ENCODE data around the gene AFG3L2. TPM values are rescaled to one million over a fixed set of nuclear protein-coding genes. Genes with fewer than 3 reads are reported as not detected.

Gene AFG3L2
- total RNA-seq, 1 donor from 2014 or later: 50.2 TPM

- no peak for TF ChIP-seq CTCF (IDR thresholded peaks at IDR 0.05; ENCODE audit: insufficient read depth, low read length, poor library complexity, severe bottlenecking)
- Histone ChIP-seq H3K4me3 (ENCODE audit: low read depth, low read length) (no peak overlapping the region), H3K27me3 (ENCODE audit: control insufficient read depth, insufficient read depth, low read length) (no peaks in the 10 kb centered on the region), H3K36me3 (ENCODE audit: control insufficient read depth, insufficient read depth, low read length) (no peaks in the 10 kb centered on the region)
- peak; percentile 18 for DNase-seq (ENCODE audit: low read depth)
These were observed 40.8 kb downstream of the AFG3L2 start for GRCh38 chr18:12336171-12336613.

GRCh38 chr18:12335503-12335902, 41.5 kb downstream of the AFG3L2 start:
- Histone ChIP-seq H3K4me3 (ENCODE audit: low read depth, low read length) (no peak overlapping the region), H3K27me3 (ENCODE audit: control insufficient read depth, insufficient read depth, low read length) (no peaks in the 10 kb centered on the region), H3K36me3 (ENCODE audit: control insufficient read depth, insufficient read depth, low read length) (no peaks in the 10 kb centered on the region)
- no peak for TF ChIP-seq CTCF (IDR thresholded peaks at IDR 0.05; ENCODE audit: insufficient read depth, low read length, poor library complexity, severe bottlenecking)
- no peak for DNase-seq (ENCODE audit: low read depth)

- no peaks in the 10 kb centered on the region for H3K27me3 ChIP-seq (ENCODE audit: control insufficient read depth, insufficient read depth, low read length)
- no peak for DNase-seq (ENCODE audit: low read depth)
- H3K36me3 ChIP-seq (ENCODE audit: control insufficient read depth, insufficient read depth, low read length): no peaks in the 10 kb centered on the region
- TF ChIP-seq CTCF (IDR thresholded peaks at IDR 0.05; ENCODE audit: insufficient read depth, low read length, poor library complexity, severe bottlenecking): no peak
- H3K4me3 ChIP-seq (ENCODE audit: low read depth, low read length): no peak overlapping the region
These were observed 42.2 kb downstream of the AFG3L2 start for GRCh38 chr18:12334863-12335262.

GRCh38 chr18:12334366-12334808, 42.6 kb downstream of the AFG3L2 start:
- no peaks in the 10 kb centered on the region for H3K27me3 ChIP-seq (ENCODE audit: control insufficient read depth, insufficient read depth, low read length)
- no peaks in the 10 kb centered on the region for H3K36me3 ChIP-seq (ENCODE audit: control insufficient read depth, insufficient read depth, low read length)
- no peak overlapping the region for H3K4me3 ChIP-seq (ENCODE audit: low read depth, low read length)
- TF ChIP-seq CTCF (IDR thresholded peaks at IDR 0.05; ENCODE audit: insufficient read depth, low read length, poor library complexity, severe bottlenecking): no peak
- DNase-seq (ENCODE audit: low read depth): no peak

GRCh38 chr18:12333506-12334290, 43.3 kb downstream of the AFG3L2 start:
- TF ChIP-seq CTCF (IDR thresholded peaks at IDR 0.05; ENCODE audit: insufficient read depth, low read length, poor library complexity, severe bottlenecking): no peak
- DNase-seq (ENCODE audit: low read depth): no peak
- Histone ChIP-seq H3K4me3 (ENCODE audit: low read depth, low read length) (no peak overlapping the region), H3K27me3 (ENCODE audit: control insufficient read depth, insufficient read depth, low read length) (no peaks in the 10 kb centered on the region), H3K36me3 (ENCODE audit: control insufficient read depth, insufficient read depth, low read length) (peaks cover 2% of the 10 kb centered on the region)

- H3K27me3 ChIP-seq (ENCODE audit: control insufficient read depth, insufficient read depth, low read length): no peaks in the 10 kb centered on the region
- DNase-seq (ENCODE audit: low read depth): no peak
- no peak overlapping the region for H3K4me3 ChIP-seq (ENCODE audit: low read depth, low read length)
- H3K36me3 ChIP-seq (ENCODE audit: control insufficient read depth, insufficient read depth, low read length): peaks cover 5% of the 10 kb centered on the region
- TF ChIP-seq CTCF (IDR thresholded peaks at IDR 0.05; ENCODE audit: insufficient read depth, low read length, poor library complexity, severe bottlenecking): no peak
These were observed 46.3 kb downstream of the AFG3L2 start for GRCh38 chr18:12330766-12331165.

Measured in kidney epithelial cell (primary cell).